Measurements from ENCODE around the gene MMP25. TPM values are rescaled to one million over a fixed set of nuclear protein-coding genes. Genes with fewer than 3 reads are reported as not detected.

The MMP25 gene
- total RNA-seq, 4 donors from 2014 or later: 0.30 to 0.81 (median 0.49) TPM; not detected in 1

DNA sequence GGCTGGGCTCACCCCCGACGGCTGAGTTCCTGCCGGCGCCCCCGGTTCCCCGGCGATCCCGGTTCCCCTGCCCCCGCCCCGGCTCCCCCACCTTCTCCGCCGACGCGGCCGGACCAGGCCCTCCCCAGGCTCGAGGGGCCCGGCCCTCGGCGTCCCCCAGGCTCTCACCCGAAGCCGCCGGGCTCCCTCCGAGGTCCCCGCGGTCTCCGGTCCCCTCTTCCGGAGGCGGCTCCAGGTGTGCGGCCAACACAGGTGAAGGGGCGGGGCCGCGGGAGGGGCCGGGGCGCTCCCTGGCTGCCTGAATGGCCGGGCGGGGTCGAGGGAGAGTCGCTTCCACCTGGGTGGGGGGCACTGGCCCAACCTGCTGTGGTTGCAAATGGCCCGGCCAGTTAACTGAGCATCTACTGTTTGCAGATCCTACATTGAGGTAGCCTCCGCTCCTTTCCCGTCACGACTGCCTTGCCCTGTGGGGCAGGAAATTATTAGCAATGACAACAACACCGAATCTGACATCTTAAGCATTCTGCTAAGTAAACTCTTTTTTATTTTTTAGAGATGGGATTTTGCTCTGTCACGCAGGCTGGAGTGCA is 9.5 kb upstream of the MMP25 start, which contains the start of gene BICDL2:
Gene BICDL2 (minus strand): TSS at position 219 of the 590 bp plus-strand sequence. CDS start 1,448 bp downstream, outside the sequence.
- H3K4me3 ChIP-seq (ENCODE audit: low read depth, poor library complexity, severe bottlenecking): no peak within 1 kb of the TSS
- no peak for TF ChIP-seq POLR2A (IDR thresholded peaks at IDR 0.05)
- TF ChIP-seq, protein P1, sequence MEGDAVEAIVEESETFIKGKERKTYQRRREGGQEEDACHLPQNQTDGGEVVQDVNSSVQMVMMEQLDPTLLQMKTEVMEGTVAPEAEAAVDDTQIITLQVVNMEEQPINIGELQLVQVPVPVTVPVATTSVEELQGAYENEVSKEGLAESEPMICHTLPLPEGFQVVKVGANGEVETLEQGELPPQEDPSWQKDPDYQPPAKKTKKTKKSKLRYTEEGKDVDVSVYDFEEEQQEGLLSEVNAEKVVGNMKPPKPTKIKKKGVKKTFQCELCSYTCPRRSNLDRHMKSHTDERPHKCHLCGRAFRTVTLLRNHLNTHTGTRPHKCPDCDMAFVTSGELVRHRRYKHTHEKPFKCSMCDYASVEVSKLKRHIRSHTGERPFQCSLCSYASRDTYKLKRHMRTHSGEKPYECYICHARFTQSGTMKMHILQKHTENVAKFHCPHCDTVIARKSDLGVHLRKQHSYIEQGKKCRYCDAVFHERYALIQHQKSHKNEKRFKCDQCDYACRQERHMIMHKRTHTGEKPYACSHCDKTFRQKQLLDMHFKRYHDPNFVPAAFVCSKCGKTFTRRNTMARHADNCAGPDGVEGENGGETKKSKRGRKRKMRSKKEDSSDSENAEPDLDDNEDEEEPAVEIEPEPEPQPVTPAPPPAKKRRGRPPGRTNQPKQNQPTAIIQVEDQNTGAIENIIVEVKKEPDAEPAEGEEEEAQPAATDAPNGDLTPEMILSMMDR (IDR thresholded peaks at IDR 0.05): no peak
- intact Hi-C loops (cut with DNase I; ENCODE audit: low total_unique reads): no loop called here
- no peak for DNase-seq (ENCODE audit: low spot score in 2 of 2)
- WGBS, 2 donors: 7 to 19% methylated on average over 13 to 34 of the region's 44 CpGs

DNA sequence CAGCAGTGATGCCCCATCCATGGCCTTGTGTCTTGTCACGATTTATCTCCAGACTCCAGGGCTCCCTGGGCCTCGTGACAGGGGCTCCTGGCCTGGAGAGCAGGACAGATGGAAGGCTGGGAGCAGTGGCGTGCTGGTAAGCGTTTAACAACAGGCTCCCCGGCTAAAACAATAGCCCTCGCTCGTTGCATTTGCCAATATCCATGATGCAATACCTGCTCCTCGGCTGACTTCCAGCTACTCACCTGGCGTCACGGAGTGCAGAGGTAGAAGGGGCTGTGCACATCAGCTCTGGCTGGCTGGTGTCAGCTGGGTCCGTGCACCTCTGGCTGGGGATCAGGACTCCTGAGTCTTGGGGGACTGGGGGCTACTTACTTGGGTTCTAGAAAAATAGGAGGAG is 8.1 kb upstream of the MMP25 start:
- TF ChIP-seq, protein P1 (IDR thresholded peaks at IDR 0.05): no peak
- TF ChIP-seq POLR2A (IDR thresholded peaks at IDR 0.05): no peak
- intact Hi-C loops (cut with DNase I; ENCODE audit: low total_unique reads): no loop called here
- no peak overlapping the region for H3K4me3 ChIP-seq (ENCODE audit: low read depth, poor library complexity, severe bottlenecking)
- DNase-seq (ENCODE audit: low spot score in 2 of 2): no peak
- WGBS, 2 donors: 20 to 35% methylated on average over 11 of the region's 11 CpGs

DNA sequence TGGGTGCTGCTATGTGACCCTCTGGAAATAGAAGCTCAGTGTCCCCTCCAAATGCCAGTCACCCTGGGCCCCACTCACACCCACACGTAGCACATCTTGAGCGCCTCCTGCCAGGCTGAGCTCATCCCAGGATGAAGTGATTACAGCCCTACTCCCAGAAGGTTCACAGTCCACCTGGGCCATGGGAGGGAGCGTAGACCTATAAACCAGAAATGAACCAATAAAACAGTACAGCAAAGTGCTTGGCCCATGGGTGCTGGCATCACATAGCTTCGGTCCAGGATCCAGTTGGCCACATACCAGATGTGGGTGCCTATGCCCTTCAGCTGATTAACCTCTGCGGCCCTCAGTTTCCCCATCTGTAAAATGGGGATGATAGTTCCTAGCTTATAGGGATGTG is 7.5 kb upstream of the MMP25 start:
- WGBS, 2 donors: 70 to 76% methylated on average over 5 of the region's 5 CpGs
- TF ChIP-seq POLR2A (IDR thresholded peaks at IDR 0.05): no peak
- TF ChIP-seq, protein P1 (IDR thresholded peaks at IDR 0.05): no peak
- DNase-seq (ENCODE audit: low spot score in 2 of 2): no peak
- no peak overlapping the region for H3K4me3 ChIP-seq (ENCODE audit: low read depth, poor library complexity, severe bottlenecking)
- intact Hi-C loops (cut with DNase I; ENCODE audit: low total_unique reads): loop anchor here (1.0 kb wide), 1 partner anchor 44 kb away; no protein-coding TSS in a partner anchor

DNA sequence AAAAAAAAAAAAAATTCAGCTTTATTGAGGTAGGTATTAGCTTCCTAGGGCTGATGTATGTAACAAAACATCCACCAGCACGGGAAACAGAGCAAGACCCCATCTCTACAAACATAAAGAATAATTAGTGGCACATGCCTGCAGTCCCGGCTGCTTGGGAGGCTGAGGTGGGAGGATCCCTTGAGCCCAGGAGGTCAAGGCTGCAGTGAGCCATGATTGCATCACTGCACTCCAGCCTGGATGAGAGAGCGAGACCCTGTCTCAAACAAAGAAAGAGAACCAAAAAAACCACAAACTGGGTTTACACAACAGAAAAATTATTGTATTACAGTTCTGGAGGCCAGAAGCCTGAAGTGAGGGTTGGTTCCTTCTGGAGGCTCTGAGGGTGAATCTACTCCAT is 4.0 kb upstream of the MMP25 start:
- TF ChIP-seq, protein P1 (IDR thresholded peaks at IDR 0.05): no peak
- no peak for TF ChIP-seq POLR2A (IDR thresholded peaks at IDR 0.05)
- WGBS, 2 donors: 81 to 89% methylated on average over 3 of the region's 3 CpGs
- intact Hi-C loops (cut with DNase I; ENCODE audit: low total_unique reads): no loop called here
- no peak overlapping the region for H3K4me3 ChIP-seq (ENCODE audit: low read depth, poor library complexity, severe bottlenecking)
- DNase-seq (ENCODE audit: low spot score in 2 of 2): no peak

DNA sequence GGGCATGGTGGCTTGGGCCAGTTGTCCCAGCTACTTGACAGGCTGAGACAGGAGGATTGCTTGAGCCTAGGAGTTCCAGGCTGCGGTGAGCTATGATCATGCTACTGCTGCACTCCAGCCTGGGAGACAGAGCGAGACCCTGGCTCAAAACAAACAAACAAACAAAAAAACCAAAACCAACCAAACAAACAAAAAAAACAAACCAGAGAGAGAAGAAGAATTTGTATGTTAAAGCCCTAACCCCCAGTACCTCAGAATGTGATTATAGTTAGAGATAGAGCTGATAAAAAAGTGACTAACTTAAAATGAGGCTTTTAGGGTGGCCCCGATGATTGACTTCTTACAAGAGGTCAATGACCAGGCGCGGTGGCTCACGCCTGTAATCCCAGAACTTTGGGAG is 1.7 kb upstream of the MMP25 start:
- H3K4me3 ChIP-seq (ENCODE audit: low read depth, poor library complexity, severe bottlenecking): no peak overlapping the region
- no peak for DNase-seq (ENCODE audit: low spot score in 2 of 2)
- intact Hi-C loops (cut with DNase I; ENCODE audit: low total_unique reads): no loop called here

More for the DNA sequence above, 1.7 kb upstream of the MMP25 start:
- no peak for TF ChIP-seq POLR2A (IDR thresholded peaks at IDR 0.05)
- TF ChIP-seq, protein P1 (IDR thresholded peaks at IDR 0.05): no peak
- 88 to 92% methylated on average over 6 of the region's 6 CpGs for WGBS, 2 donors

Data from lower leg skin (tissue), 4 donors.